GM23338 (cell line): ENCODE results near the gene L3MBTL4. TPM values are rescaled to one million over a fixed set of nuclear protein-coding genes. Genes with fewer than 3 reads are reported as not detected.
A peak's percentile ranks its signal among the peaks of the same experiment; 100 is the strongest.

Source experiments
- ATAC-seq: fragments of 200-7000 bp; cut with Tn5 transposase; 3 replicates; pipeline ENCODE4 v1.9.1; 2020
- DNase-seq: peaks from one replicate; pipeline ENCODE4 v3.0.0-alpha.2; 2015; ENCODE audit warnings: low spot score
- H2AFZ ChIP-seq: fragments of 200-600 bp; sonication (generic); 2 replicates; pipeline ENCODE4 v1.8.0; 2016; ENCODE audit warnings: antibody characterized with exemption, mild to moderate bottlenecking, moderate library complexity
- H3F3A ChIP-seq: fragments of 200-600 bp; sonication (generic); replicated peaks from 2 replicates; pipeline ENCODE4 v1.8.0; 2017; ENCODE audit warnings: antibody characterized with exemption, mixed run types, low read depth
- H3K27ac ChIP-seq: fragments of 200-600 bp; sonication (generic); 2 replicates; pipeline ENCODE4 v1.6.1; 2016; ENCODE audit warnings: low read depth
- H3K27me3 ChIP-seq: fragments of 200-600 bp; sonication (generic); 2 replicates; pipeline ENCODE4 v1.8.0; 2016; ENCODE audit warnings: mild to moderate bottlenecking, mixed run types, moderate library complexity; ENCODE audit not compliant: insufficient read depth
- H3K36me3 ChIP-seq: fragments of 200-600 bp; sonication (generic); 2 replicates; pipeline ENCODE4 v1.8.0; 2016; ENCODE audit warnings: mild to moderate bottlenecking; ENCODE audit not compliant: insufficient read depth
- H3K4me1 ChIP-seq: fragments of 200-600 bp; sonication (generic); 2 replicates; pipeline ENCODE4 v1.8.0; 2016; ENCODE audit warnings: mild to moderate bottlenecking, moderate library complexity; ENCODE audit not compliant: insufficient read depth
- H3K4me2 ChIP-seq: fragments of 200-600 bp; sonication (generic); 2 replicates; pipeline ENCODE4 v1.7.1; 2017; ENCODE audit warnings: mixed run types
- H3K4me3 ChIP-seq: fragments of 200-600 bp; sonication (generic); 2 replicates; pipeline ENCODE4 v1.6.1; 2016; ENCODE audit warnings: mixed run types
- H3K79me2 ChIP-seq: fragments of 200-600 bp; sonication (generic); replicated peaks from 2 replicates; pipeline ENCODE4 v1.8.0; 2017; ENCODE audit warnings: mild to moderate bottlenecking; ENCODE audit not compliant: insufficient read depth
- H3K9me2 ChIP-seq: fragments of 200-600 bp; sonication (generic); 2 replicates; pipeline ENCODE4 v1.8.0; 2017; ENCODE audit not compliant: insufficient read depth
- H4K20me1 ChIP-seq: fragments of 200-600 bp; sonication (generic); replicated peaks from 2 replicates; pipeline ENCODE4 v1.8.0; 2017; ENCODE audit warnings: mild to moderate bottlenecking; ENCODE audit not compliant: insufficient read depth
- H3K27ac Mint-ChIP-seq: 2 replicates; pipeline ENCODE4 v1.8.0; 2020; ENCODE audit warnings: inconsistent platforms, mild to moderate bottlenecking, moderate library complexity, mixed read lengths
- H3K27me3 Mint-ChIP-seq: 3 replicates; pipeline ENCODE4 v1.8.0; 2022; ENCODE audit warnings: low read depth, mild to moderate bottlenecking, moderate library complexity, mixed read lengths, inconsistent platforms; ENCODE audit not compliant: insufficient read depth, poor library complexity
- H3K36me3 Mint-ChIP-seq: 3 replicates; pipeline ENCODE4 v1.8.0; 2021; ENCODE audit warnings: low read depth, mild to moderate bottlenecking, inconsistent platforms, moderate library complexity, mixed read lengths
- H3K4me1 Mint-ChIP-seq: 3 replicates; pipeline ENCODE4 v1.8.0; 2020; ENCODE audit warnings: mild to moderate bottlenecking, inconsistent platforms, mixed read lengths
- H3K4me3 Mint-ChIP-seq: 3 replicates; pipeline ENCODE4 v1.8.0; 2021; ENCODE audit warnings: moderate library complexity, mild to moderate bottlenecking, inconsistent platforms, mixed read lengths
- H3K9me3 Mint-ChIP-seq: 3 replicates; pipeline ENCODE4 v1.8.0; 2020; ENCODE audit warnings: moderate library complexity, mild to moderate bottlenecking, inconsistent platforms, mixed read lengths
- CREB1 ChIP-seq: fragments of 250-450 bp; sonication (Bioruptor Pico); IDR thresholded peaks from 2 replicates; pipeline ENCODE4 v1.5.0; 2020; ENCODE audit warnings: low read depth, mild to moderate bottlenecking, moderate library complexity
- ETS1 ChIP-seq: IDR thresholded peaks from 2 replicates; pipeline ENCODE4 v1.6.1; 2016; ENCODE audit warnings: antibody characterized with exemption
- EZH2phosphoT487 ChIP-seq: fragments of 200-600 bp; sonication (generic); IDR thresholded peaks from one replicate; pipeline ENCODE4 v1.8.1; 2018; ENCODE audit warnings: antibody characterized with exemption; ENCODE audit not compliant: unreplicated experiment
- JUNB ChIP-seq: IDR thresholded peaks from one replicate; pipeline ENCODE4 v1.6.1; 2016; ENCODE audit warnings: antibody characterized with exemption; ENCODE audit not compliant: unreplicated experiment
- NANOG ChIP-seq: IDR thresholded peaks from 2 replicates; pipeline ENCODE4 v1.6.1; 2016; ENCODE audit warnings: antibody characterized with exemption, borderline replicate concordance
- REST ChIP-seq: IDR thresholded peaks from one replicate; pipeline ENCODE4 v1.6.1; 2018; ENCODE audit warnings: antibody characterized with exemption; ENCODE audit not compliant: unreplicated experiment
- STAT1 ChIP-seq: IDR thresholded peaks from one replicate; pipeline ENCODE4 v1.6.1; 2016; ENCODE audit warnings: antibody characterized with exemption; ENCODE audit not compliant: unreplicated experiment
- ZNF114 ChIP-seq: fragments of 250-450 bp; sonication (Bioruptor Pico); IDR thresholded peaks from 2 replicates; pipeline ENCODE4 v1.5.0; 2020; ENCODE audit warnings: mild to moderate bottlenecking, moderate library complexity
- ZNF331 ChIP-seq: fragments of 250-450 bp; sonication (Bioruptor Pico); IDR thresholded peaks from 2 replicates; pipeline ENCODE4 v1.5.0; 2020; ENCODE audit warnings: low read depth, mild to moderate bottlenecking, moderate library complexity
- polyA plus RNA-seq: library from polyadenylated mRNA; unstranded; fragments of >200 nt; fragmentation: Nextera tagmentation; extraction: Ambion mirVana; gene quantifications from 2 replicates; pipeline ENCODE4 v1.2.1, GENCODE V29; 2016
- total RNA-seq: library from RNA; depleted of rRNA; stranded (reverse); fragments of >200 nt; shearing (Covaris generic); gene quantifications from 2 replicates; pipeline ENCODE4 v1.2.3, GENCODE V29; 2014
- TF ChIP-seq, protein P1 (sequence below), 2 experiments: fragments of 200-600 bp in 1 of 2; sonication (generic) in 1 of 2; conservative IDR thresholded peaks; 2 replicates each; pipeline versions ENCODE4 v1.5.1 to v1.6.1; 2016 to 2017; ENCODE audit warnings: antibody characterized with exemption in 2 of 2, low read depth in 2 of 2, mild to moderate bottlenecking in 2 of 2, moderate library complexity in 1 of 2
- TF ChIP-seq, protein P2 (sequence below): fragments of 250-450 bp; sonication (Bioruptor Pico); IDR thresholded peaks from 2 replicates; pipeline ENCODE4 v1.5.0; 2020; ENCODE audit warnings: mild to moderate bottlenecking, moderate library complexity

Gene L3MBTL4
- total and polyA plus RNA-seq, 2 experiments from 2014 or later = 0.48 to 2.8 TPM

DNA sequence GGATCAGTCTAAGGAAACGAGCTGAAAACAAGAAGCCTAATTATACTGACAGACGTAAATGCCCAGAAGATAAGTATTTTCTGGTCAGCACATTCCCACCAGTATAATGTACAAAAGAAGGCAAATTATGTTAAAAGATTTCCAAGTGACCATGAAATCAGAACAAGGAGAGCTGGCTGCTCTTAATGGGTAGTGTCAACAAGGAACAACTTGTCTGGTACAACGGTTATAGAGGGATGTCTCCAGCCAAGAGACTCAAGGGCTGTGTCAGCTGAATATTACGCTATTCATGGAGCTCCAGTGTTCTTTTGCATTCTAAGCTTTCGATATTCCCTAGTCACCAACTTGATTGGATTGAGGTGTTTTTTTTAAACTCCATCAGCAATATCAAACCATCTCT, 8.6 kb upstream of the L3MBTL4 start (continued):
- no peak for TF ChIP-seq REST
- TF ChIP-seq STAT1 = no peak
- no peak for TF ChIP-seq ZNF331 (CRISPR knock-in tag)
- TF ChIP-seq CREB1 (CRISPR knock-in tag) = no peak
- TF ChIP-seq, protein P1, sequence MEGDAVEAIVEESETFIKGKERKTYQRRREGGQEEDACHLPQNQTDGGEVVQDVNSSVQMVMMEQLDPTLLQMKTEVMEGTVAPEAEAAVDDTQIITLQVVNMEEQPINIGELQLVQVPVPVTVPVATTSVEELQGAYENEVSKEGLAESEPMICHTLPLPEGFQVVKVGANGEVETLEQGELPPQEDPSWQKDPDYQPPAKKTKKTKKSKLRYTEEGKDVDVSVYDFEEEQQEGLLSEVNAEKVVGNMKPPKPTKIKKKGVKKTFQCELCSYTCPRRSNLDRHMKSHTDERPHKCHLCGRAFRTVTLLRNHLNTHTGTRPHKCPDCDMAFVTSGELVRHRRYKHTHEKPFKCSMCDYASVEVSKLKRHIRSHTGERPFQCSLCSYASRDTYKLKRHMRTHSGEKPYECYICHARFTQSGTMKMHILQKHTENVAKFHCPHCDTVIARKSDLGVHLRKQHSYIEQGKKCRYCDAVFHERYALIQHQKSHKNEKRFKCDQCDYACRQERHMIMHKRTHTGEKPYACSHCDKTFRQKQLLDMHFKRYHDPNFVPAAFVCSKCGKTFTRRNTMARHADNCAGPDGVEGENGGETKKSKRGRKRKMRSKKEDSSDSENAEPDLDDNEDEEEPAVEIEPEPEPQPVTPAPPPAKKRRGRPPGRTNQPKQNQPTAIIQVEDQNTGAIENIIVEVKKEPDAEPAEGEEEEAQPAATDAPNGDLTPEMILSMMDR (conservative IDR thresholded peaks at IDR 0.05; ENCODE audit: low read depth in 2 of 2) = no peak
- TF ChIP-seq ZNF114 = no peak
- TF ChIP-seq EZH2phosphoT487 = no peak
- TF ChIP-seq JUNB = no peak

DNA sequence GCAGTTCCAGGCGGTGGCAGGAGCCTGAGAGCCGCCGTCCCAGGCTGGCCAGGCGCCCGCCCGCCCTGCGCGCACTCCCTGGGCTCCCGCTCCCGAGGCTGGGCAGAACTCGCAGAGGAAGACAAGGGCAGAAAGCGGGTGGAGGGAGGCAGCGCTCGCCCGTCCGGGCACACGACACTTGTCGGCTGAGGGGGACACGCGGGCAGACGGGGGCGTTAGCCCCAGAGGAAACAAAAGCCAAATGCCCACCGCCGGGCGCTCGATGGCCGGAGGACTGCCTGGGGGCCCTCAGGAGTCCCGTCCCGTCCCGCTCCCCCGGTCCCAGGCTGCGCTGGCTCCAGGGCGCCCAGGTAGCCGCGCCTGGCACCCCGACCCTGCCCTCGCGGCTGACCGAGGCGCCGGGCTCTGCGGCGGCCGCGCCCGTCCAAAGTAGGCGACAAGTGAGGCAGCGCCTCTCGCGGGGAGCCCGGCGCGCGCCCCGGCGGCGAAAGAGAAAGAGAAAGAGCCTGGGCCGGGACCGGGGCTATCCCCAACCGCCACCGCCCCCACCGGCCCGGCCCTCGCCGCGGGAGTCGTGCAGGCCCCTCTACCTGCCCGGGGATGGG, 491 bp downstream of the L3MBTL4 start:
- Histone ChIP-seq H3K79me2 (no peaks in the 10 kb centered on the region), H3K4me2 (peak overlapping the region; percentile 89), H3K4me1 (peaks cover 5% of the 10 kb centered on the region; the same call in 1 of the 2 replicates), H3K27me3 (peaks cover 32% of the 10 kb centered on the region), H3K9me2 (no peaks in the 10 kb centered on the region), H2AFZ (peak overlapping the region; percentile 96), H4K20me1 (no peaks in the 10 kb centered on the region), H3K36me3 (no peaks in the 10 kb centered on the region), H3K4me3 (peak overlapping the region; percentile 78), H3K27ac (no peak overlapping the region), H3F3A (no peaks in the 10 kb centered on the region)
- Mint-ChIP-seq H3K36me3 (no peaks in the 10 kb centered on the region; the same call in 2 of the 3 replicates), H3K9me3 (no peaks in the 10 kb centered on the region; the same call in 2 of the 3 replicates), H3K27ac (no peak overlapping the region), H3K27me3 (peaks cover 18% of the 10 kb centered on the region), H3K4me3 (peak overlapping the region; percentile 78), H3K4me1 (peaks cover 10% of the 10 kb centered on the region)
- peak; percentile 71 for DNase-seq
- ATAC-seq = peak; percentile 81
- TF ChIP-seq ZNF331 (CRISPR knock-in tag) (no peak), ETS1 (no peak), NANOG (no peak)
- TF ChIP-seq, protein P2, sequence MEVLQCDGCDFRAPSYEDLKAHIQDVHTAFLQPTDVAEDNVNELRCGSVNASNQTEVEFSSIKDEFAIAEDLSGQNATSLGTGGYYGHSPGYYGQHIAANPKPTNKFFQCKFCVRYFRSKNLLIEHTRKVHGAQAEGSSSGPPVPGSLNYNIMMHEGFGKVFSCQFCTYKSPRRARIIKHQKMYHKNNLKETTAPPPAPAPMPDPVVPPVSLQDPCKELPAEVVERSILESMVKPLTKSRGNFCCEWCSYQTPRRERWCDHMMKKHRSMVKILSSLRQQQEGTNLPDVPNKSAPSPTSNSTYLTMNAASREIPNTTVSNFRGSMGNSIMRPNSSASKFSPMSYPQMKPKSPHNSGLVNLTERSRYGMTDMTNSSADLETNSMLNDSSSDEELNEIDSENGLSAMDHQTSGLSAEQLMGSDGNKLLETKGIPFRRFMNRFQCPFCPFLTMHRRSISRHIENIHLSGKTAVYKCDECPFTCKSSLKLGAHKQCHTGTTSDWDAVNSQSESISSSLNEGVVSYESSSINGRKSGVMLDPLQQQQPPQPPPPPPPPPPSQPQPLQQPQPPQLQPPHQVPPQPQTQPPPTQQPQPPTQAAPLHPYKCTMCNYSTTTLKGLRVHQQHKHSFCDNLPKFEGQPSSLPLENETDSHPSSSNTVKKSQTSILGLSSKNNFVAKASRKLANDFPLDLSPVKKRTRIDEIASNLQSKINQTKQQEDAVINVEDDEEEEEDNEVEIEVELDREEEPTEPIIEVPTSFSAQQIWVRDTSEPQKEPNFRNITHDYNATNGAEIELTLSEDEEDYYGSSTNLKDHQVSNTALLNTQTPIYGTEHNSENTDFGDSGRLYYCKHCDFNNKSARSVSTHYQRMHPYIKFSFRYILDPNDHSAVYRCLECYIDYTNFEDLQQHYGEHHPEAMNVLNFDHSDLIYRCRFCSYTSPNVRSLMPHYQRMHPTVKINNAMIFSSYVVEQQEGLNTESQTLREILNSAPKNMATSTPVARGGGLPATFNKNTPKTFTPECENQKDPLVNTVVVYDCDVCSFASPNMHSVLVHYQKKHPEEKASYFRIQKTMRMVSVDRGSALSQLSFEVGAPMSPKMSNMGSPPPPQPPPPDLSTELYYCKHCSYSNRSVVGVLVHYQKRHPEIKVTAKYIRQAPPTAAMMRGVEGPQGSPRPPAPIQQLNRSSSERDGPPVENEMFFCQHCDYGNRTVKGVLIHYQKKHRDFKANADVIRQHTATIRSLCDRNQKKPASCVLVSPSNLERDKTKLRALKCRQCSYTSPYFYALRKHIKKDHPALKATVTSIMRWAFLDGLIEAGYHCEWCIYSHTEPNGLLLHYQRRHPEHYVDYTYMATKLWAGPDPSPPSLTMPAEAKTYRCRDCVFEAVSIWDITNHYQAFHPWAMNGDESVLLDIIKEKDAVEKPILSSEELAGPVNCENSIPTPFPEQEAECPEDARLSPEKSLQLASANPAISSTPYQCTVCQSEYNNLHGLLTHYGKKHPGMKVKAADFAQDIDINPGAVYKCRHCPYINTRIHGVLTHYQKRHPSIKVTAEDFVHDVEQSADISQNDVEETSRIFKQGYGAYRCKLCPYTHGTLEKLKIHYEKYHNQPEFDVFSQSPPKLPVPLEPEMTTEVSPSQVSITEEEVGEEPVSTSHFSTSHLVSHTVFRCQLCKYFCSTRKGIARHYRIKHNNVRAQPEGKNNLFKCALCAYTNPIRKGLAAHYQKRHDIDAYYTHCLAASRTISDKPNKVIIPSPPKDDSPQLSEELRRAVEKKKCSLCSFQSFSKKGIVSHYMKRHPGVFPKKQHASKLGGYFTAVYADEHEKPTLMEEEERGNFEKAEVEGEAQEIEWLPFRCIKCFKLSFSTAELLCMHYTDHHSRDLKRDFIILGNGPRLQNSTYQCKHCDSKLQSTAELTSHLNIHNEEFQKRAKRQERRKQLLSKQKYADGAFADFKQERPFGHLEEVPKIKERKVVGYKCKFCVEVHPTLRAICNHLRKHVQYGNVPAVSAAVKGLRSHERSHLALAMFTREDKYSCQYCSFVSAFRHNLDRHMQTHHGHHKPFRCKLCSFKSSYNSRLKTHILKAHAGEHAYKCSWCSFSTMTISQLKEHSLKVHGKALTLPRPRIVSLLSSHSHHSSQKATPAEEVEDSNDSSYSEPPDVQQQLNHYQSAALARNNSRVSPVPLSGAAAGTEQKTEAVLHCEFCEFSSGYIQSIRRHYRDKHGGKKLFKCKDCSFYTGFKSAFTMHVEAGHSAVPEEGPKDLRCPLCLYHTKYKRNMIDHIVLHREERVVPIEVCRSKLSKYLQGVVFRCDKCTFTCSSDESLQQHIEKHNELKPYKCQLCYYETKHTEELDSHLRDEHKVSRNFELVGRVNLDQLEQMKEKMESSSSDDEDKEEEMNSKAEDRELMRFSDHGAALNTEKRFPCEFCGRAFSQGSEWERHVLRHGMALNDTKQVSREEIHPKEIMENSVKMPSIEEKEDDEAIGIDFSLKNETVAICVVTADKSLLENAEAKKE (CRISPR knock-in tag) = no peak
